HEK293 (cell line): ENCODE measurements around the gene GIMAP1.
A peak's percentile ranks its signal among the peaks of the same experiment; 100 is the strongest.

Experiments
- CTCF ChIA-PET: fragments of 350-600 bp; formaldehyde crosslinking; extraction: SDS; loops from one replicate; lab custom pipeline; 2021; ENCODE audit warnings: antibody characterized with exemption; lab: Yijun Ruan, JAX
- POLR2A ChIA-PET: fragments of 300-600 bp; formaldehyde crosslinking; extraction: SDS; loops from one replicate; lab custom pipeline; 2020; ENCODE audit warnings: antibody characterized with exemption, inconsistent platforms; lab: Yijun Ruan, JAX
- H3K27ac ChIP-seq: fragments of 200-500 bp; sonication (Bioruptor generic); 2 replicates; pipeline ENCODE4 v1.5.1; 2014; ENCODE audit warnings: low read depth, low read length, control low read depth, inconsistent platforms; ENCODE audit errors: extremely low read depth
- H3K36me3 ChIP-seq, 2 experiments: fragments of 200-500 bp in 1 of 2; sonication (Bioruptor generic) in 1 of 2; 1 replicate in 1 of 2; 2 replicates in 1 of 2; pipeline ENCODE4 v1.5.1; 2014 to 2017; ENCODE audit warnings: inconsistent platforms in 2 of 2, low read length in 2 of 2; ENCODE audit not compliant: control insufficient read depth in 2 of 2, insufficient read depth in 1 of 2
- H3K4me1 ChIP-seq: fragments of 200-500 bp; sonication (Bioruptor generic); 2 replicates; pipeline ENCODE4 v1.5.1; 2014; ENCODE audit warnings: mild to moderate bottlenecking, low read length, inconsistent platforms; ENCODE audit not compliant: control insufficient read depth, insufficient read depth
- H3K4me3 ChIP-seq: 2 replicates; pipeline ENCODE4 v1.5.1; 2011; ENCODE audit warnings: low read depth, mild to moderate bottlenecking, control low read depth, low read length, moderate library complexity
- H3K9me3 ChIP-seq: fragments of 200-500 bp; sonication (Bioruptor generic); 2 replicates; pipeline ENCODE4 v1.5.1; 2014; ENCODE audit warnings: low read depth, low read length, inconsistent platforms; ENCODE audit not compliant: control insufficient read depth, insufficient read depth
- CTCF ChIP-seq: fragments of 450-650 bp; formaldehyde crosslinking; IDR thresholded peaks from 2 replicates; pipeline ENCODE4 v1.5.1; 2016; ENCODE audit warnings: missing biosample characterization, missing genetic modification characterization
- FEZF1 ChIP-seq: fragments of 450-650 bp; formaldehyde crosslinking; IDR thresholded peaks from 2 replicates; pipeline ENCODE4 v1.5.1; 2016; ENCODE audit warnings: missing biosample characterization, missing genetic modification characterization
- HOXA7 ChIP-seq: sonication (generic); formaldehyde crosslinking; IDR thresholded peaks from 2 replicates; pipeline ENCODE4 v1.8.1; 2022; ENCODE audit warnings: missing genetic modification reagents, borderline replicate concordance
- SCRT1 ChIP-seq: fragments of 450-650 bp; formaldehyde crosslinking; IDR thresholded peaks from 2 replicates; pipeline ENCODE4 v1.5.1; 2016; ENCODE audit warnings: missing biosample characterization, missing genetic modification characterization, borderline replicate concordance
- ZBTB48 ChIP-seq: fragments of 450-650 bp; formaldehyde crosslinking; IDR thresholded peaks from 2 replicates; pipeline ENCODE4 v1.5.1; 2016; ENCODE audit warnings: missing biosample characterization, missing genetic modification characterization
- ZEB2 ChIP-seq: fragments of 450-650 bp; formaldehyde crosslinking; IDR thresholded peaks from 2 replicates; pipeline ENCODE4 v1.5.1; 2016; ENCODE audit warnings: missing biosample characterization, missing genetic modification characterization
- ZIC2 ChIP-seq: fragments of 450-650 bp; formaldehyde crosslinking; IDR thresholded peaks from 2 replicates; pipeline ENCODE4 v1.5.1; 2016; ENCODE audit warnings: missing biosample characterization, missing genetic modification characterization
- ZNF366 ChIP-seq: fragments of 450-650 bp; formaldehyde crosslinking; conservative IDR thresholded peaks from 2 replicates; pipeline ENCODE4 v1.5.1; 2016; ENCODE audit warnings: missing biosample characterization, missing genetic modification characterization
- ZNF426 ChIP-seq: fragments of 450-650 bp; formaldehyde crosslinking; IDR thresholded peaks from 2 replicates; pipeline ENCODE4 v1.5.1; 2017; ENCODE audit warnings: missing biosample characterization, missing genetic modification characterization, mild to moderate bottlenecking, inconsistent platforms, moderate library complexity
- ZNF654 ChIP-seq: fragments of 450-650 bp; formaldehyde crosslinking; IDR thresholded peaks from 2 replicates; pipeline ENCODE4 v1.5.1; 2016; ENCODE audit warnings: low read depth, missing biosample characterization, missing genetic modification characterization
- ZNF785 ChIP-seq: fragments of 450-650 bp; formaldehyde crosslinking; IDR thresholded peaks from 2 replicates; pipeline ENCODE4 v1.5.1; 2016; ENCODE audit warnings: missing biosample characterization, missing genetic modification characterization
- TF ChIP-seq, protein P1 (sequence below): fragments of 450-650 bp; formaldehyde crosslinking; IDR thresholded peaks from 2 replicates; pipeline ENCODE4 v1.5.1; 2016; ENCODE audit warnings: missing biosample characterization, missing genetic modification characterization
- TF ChIP-seq, protein P2 (sequence below): fragments of 450-650 bp; formaldehyde crosslinking; IDR thresholded peaks from 2 replicates; pipeline ENCODE4 v1.5.1; 2017; ENCODE audit warnings: missing biosample characterization, missing genetic modification characterization
- TF ChIP-seq, protein P3 (sequence below): fragments of 450-650 bp; formaldehyde crosslinking; IDR thresholded peaks from 2 replicates; pipeline ENCODE4 v1.5.1; 2016; ENCODE audit warnings: missing biosample characterization, missing genetic modification characterization
- TF ChIP-seq, protein P4 (sequence below): fragments of 450-650 bp; formaldehyde crosslinking; IDR thresholded peaks from 2 replicates; pipeline ENCODE4 v1.5.1; 2016; ENCODE audit warnings: missing biosample characterization, missing genetic modification characterization

GIMAP1 gene

GRCh38 chr7:150753239-150753638, 36.8 kb downstream of the GIMAP1 start:
- no peaks in the 10 kb centered on the region for H3K36me3 ChIP-seq
- H3K27ac ChIP-seq: no peak overlapping the region
- ChIA-PET POLR2A (no interaction called here), CTCF (no interaction called here)
- no peaks in the 10 kb centered on the region for H3K4me1 ChIP-seq
- no peaks in the 10 kb centered on the region for H3K9me3 ChIP-seq
- no peak overlapping the region for H3K4me3 ChIP-seq
- no peak for TF ChIP-seq FEZF1
- TF ChIP-seq, protein P1, sequence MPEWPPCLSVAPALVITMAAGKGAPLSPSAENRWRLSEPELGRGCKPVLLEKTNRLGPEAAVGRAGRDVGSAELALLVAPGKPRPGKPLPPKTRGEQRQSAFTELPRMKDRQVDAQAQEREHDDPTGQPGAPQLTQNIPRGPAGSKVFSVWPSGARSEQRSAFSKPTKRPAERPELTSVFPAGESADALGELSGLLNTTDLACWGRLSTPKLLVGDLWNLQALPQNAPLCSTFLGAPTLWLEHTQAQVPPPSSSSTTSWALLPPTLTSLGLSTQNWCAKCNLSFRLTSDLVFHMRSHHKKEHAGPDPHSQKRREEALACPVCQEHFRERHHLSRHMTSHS (tag by site-specific recombination): no peak
- no peak for TF ChIP-seq SCRT1 (tag by site-specific recombination)
- TF ChIP-seq ZNF785 (tag by site-specific recombination): no peak
- TF ChIP-seq, protein P2, sequence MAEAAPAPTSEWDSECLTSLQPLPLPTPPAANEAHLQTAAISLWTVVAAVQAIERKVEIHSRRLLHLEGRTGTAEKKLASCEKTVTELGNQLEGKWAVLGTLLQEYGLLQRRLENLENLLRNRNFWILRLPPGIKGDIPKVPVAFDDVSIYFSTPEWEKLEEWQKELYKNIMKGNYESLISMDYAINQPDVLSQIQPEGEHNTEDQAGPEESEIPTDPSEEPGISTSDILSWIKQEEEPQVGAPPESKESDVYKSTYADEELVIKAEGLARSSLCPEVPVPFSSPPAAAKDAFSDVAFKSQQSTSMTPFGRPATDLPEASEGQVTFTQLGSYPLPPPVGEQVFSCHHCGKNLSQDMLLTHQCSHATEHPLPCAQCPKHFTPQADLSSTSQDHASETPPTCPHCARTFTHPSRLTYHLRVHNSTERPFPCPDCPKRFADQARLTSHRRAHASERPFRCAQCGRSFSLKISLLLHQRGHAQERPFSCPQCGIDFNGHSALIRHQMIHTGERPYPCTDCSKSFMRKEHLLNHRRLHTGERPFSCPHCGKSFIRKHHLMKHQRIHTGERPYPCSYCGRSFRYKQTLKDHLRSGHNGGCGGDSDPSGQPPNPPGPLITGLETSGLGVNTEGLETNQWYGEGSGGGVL (tag by site-specific recombination): no peak
- no peak for TF ChIP-seq ZBTB48 (tag by site-specific recombination)
- TF ChIP-seq HOXA7 (CRISPR knock-in tag): no peak
- TF ChIP-seq ZNF426 (tag by site-specific recombination): no peak
- TF ChIP-seq, all 188 proteins: peak for 0

DNA sequence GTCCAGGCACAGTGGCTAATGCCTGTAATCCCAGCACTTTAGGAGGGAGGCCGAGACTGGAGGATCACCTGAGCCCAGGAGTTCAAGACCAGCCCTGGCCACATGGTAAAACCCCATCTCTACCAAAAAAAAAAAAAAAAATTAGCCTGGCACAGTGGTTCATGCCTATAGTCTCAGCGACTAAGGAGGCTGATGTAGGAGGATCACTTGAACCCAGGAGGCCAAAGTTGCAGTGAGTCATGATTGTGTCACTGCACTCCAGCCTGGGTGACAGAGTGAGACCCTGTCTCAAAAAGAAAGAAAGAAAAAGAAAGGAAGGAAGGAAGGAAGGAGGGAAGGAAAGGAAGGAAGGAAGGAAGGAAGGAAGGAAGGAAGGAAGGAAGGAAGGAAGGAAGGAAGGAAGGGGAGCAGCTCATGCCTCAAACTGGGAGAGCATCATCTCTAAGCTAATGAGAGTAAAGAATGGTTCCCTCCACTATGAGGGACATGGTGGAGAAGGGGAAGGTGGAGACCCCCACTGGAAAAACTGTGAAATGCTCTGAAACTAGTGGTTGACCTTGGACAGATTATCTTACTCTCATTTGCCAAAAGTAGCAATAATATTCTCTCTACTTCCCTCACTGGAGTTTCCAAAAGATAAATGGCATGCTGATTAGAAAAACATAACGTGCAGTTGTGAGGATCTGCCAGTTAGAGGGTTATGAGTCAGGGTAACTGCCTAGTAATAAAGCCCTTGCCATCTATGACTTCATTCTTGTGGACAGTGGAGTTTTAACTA, 37.6 kb downstream of the GIMAP1 start:
- no peak overlapping the region for H3K27ac ChIP-seq
- POLR2A ChIA-PET: no interaction called here
- TF ChIP-seq ZIC2 (tag by site-specific recombination) (no peak), CTCF (tag by site-specific recombination) (0 out of 2 replicates have a peak, but pooled peaks have one; percentile 29), ZEB2 (tag by site-specific recombination) (no peak), ZNF654 (tag by site-specific recombination) (peak; percentile 30; the same call in 1 of the 2 replicates), ZNF366 (peak; percentile 91)
- TF ChIP-seq, protein P3, sequence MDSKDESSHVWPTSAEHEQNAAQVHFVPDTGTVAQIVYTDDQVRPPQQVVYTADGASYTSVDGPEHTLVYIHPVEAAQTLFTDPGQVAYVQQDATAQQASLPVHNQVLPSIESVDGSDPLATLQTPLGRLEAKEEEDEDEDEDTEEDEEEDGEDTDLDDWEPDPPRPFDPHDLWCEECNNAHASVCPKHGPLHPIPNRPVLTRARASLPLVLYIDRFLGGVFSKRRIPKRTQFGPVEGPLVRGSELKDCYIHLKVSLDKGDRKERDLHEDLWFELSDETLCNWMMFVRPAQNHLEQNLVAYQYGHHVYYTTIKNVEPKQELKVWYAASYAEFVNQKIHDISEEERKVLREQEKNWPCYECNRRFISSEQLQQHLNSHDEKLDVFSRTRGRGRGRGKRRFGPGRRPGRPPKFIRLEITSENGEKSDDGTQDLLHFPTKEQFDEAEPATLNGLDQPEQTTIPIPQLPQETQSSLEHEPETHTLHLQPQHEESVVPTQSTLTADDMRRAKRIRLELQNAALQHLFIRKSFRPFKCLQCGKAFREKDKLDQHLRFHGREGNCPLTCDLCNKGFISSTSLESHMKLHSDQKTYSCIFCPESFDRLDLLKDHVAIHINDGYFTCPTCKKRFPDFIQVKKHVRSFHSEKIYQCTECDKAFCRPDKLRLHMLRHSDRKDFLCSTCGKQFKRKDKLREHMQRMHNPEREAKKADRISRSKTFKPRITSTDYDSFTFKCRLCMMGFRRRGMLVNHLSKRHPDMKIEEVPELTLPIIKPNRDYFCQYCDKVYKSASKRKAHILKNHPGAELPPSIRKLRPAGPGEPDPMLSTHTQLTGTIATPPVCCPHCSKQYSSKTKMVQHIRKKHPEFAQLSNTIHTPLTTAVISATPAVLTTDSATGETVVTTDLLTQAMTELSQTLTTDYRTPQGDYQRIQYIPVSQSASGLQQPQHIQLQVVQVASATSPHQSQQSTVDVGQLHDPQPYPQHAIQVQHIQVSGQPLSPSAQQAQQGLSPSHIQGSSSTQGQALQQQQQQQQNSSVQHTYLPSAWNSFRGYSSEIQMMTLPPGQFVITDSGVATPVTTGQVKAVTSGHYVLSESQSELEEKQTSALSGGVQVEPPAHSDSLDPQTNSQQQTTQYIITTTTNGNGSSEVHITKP (tag by site-specific recombination): peak; percentile 58
- TF ChIP-seq, protein P4, sequence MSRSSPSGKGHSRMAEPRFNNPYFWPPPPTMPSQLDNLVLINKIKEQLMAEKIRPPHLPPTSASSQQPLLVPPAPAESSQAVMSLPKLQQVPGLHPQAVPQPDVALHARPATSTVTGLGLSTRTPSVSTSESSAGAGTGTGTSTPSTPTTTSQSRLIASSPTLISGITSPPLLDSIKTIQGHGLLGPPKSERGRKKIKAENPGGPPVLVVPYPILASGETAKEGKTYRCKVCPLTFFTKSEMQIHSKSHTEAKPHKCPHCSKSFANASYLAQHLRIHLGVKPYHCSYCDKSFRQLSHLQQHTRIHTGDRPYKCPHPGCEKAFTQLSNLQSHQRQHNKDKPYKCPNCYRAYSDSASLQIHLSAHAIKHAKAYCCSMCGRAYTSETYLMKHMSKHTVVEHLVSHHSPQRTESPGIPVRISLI: no peak
- TF ChIP-seq, all 188 proteins: peak for 4
- no peaks in the 10 kb centered on the region for H3K9me3 ChIP-seq
- H3K4me3 ChIP-seq: no peak overlapping the region
- CTCF ChIA-PET: no interaction called here
- no peaks in the 10 kb centered on the region for H3K36me3 ChIP-seq
- no peaks in the 10 kb centered on the region for H3K4me1 ChIP-seq
